CD4-positive, alpha-beta T cell treated with Interleukin-6 at 100 ng/mL for 8 hours (primary cell): ENCODE results near the gene DVL1.

Experiments used
- DNase-seq: peaks from one replicate; pipeline ENCODE4 v3.0.0-alpha.2; 2020; ENCODE audit warnings: mixed read lengths, low spot score

DVL1 gene

GRCh38 chr1:1296070-1297061 lies 52.9 kb downstream of the DVL1 start:
- DNase-seq, result no peak

- no peak for DNase-seq
Measured at GRCh38 chr1:1295154-1295923, 53.9 kb downstream of the DVL1 start.

- DNase-seq, result no peak
Measured at GRCh38 chr1:1294250-1294890, 54.8 kb downstream of the DVL1 start.

- DNase-seq, result no peak
Measured at GRCh38 chr1:1293263-1294249, 55.7 kb downstream of the DVL1 start.

GRCh38 chr1:1292851-1293250 lies 56.4 kb downstream of the DVL1 start:
- no peak for DNase-seq

- no peak for DNase-seq
Measured at GRCh38 chr1:1292442-1292779, 56.8 kb downstream of the DVL1 start.

GRCh38 chr1:1291548-1292441 lies 57.4 kb downstream of the DVL1 start:
- peak; percentile 64 for DNase-seq

GRCh38 chr1:1291023-1291528 lies 58.1 kb downstream of the DVL1 start:
- no peak for DNase-seq

- DNase-seq, result peak; percentile 34
Measured at GRCh38 chr1:1290238-1290731, 58.9 kb downstream of the DVL1 start.

- no peak for DNase-seq
Measured at GRCh38 chr1:1287288-1288110, 61.7 kb downstream of the DVL1 start.

GRCh38 chr1:1286313-1287261 lies 62.6 kb downstream of the DVL1 start:
- no peak for DNase-seq

GRCh38 chr1:1285611-1286311 lies 63.5 kb downstream of the DVL1 start:
- DNase-seq, result no peak
